GM12878 (cell line): Measurements from ENCODE around the gene SLF2. TPM values are rescaled to one million over a fixed set of nuclear protein-coding genes. Genes with fewer than 3 reads are reported as not detected.

Experiments used
- BCL11A ChIP-seq: IDR thresholded peaks from 2 replicates; pipeline ENCODE4 v1.6.1; 2011; ENCODE audit warnings: low read depth, low read length
- BMI1 ChIP-seq: fragments of 450-650 bp; IDR thresholded peaks from 2 replicates; pipeline ENCODE4 v1.6.1; 2016; ENCODE audit warnings: mild to moderate bottlenecking, moderate library complexity, borderline replicate concordance
- NFIC ChIP-seq: IDR thresholded peaks from 2 replicates; pipeline ENCODE4 v1.6.1; 2012; ENCODE audit warnings: low read depth, mild to moderate bottlenecking, inconsistent platforms, low read length, moderate library complexity
- NR2F1 ChIP-seq: fragments of 450-650 bp; conservative IDR thresholded peaks from 2 replicates; pipeline ENCODE4 v1.6.1; 2017; ENCODE audit warnings: mild to moderate bottlenecking
- POLR2AphosphoS5 ChIP-seq: IDR thresholded peaks from 2 replicates; pipeline ENCODE4 v1.6.1; 2011; ENCODE audit warnings: mild to moderate bottlenecking, low read length, inconsistent platforms
- RFX5 ChIP-seq: IDR thresholded peaks from 2 replicates; pipeline ENCODE4 v1.6.1; 2011; ENCODE audit warnings: low read depth, low read length, improper control_type of control experiment
- TAF1 ChIP-seq: IDR thresholded peaks from 2 replicates; pipeline ENCODE4 v1.6.1; 2011; ENCODE audit warnings: mild to moderate bottlenecking, low read depth, low read length, borderline replicate concordance
- TBL1XR1 ChIP-seq: IDR thresholded peaks from 2 replicates; pipeline ENCODE4 v1.6.1; 2012; ENCODE audit warnings: low read depth, low read length, improper control_type of control experiment
- TCF3 ChIP-seq: IDR thresholded peaks from 2 replicates; pipeline ENCODE4 v1.6.1; 2012; ENCODE audit warnings: low read depth, mild to moderate bottlenecking, low read length, borderline replicate concordance; ENCODE audit not compliant: insufficient read depth
- ZNF207 ChIP-seq: fragments of 450-650 bp; IDR thresholded peaks from 2 replicates; pipeline ENCODE4 v1.6.1; 2014; ENCODE audit warnings: antibody characterized with exemption, mild to moderate bottlenecking, borderline replicate concordance
- ZSCAN29 ChIP-seq: fragments of 450-650 bp; IDR thresholded peaks from 2 replicates; pipeline ENCODE4 v1.6.1; 2017; ENCODE audit warnings: mild to moderate bottlenecking, moderate library complexity
- ZZZ3 ChIP-seq: IDR thresholded peaks from 2 replicates; pipeline ENCODE4 v1.6.1; 2011; ENCODE audit warnings: low read depth; ENCODE audit not compliant: control insufficient read depth, insufficient read length
- polyA plus RNA-seq, 11 experiments: library from polyadenylated mRNA; depleted of rRNA in 4 of 11; unstranded in 6 of 11; stranded (reverse) in 5 of 11; fragments of >200 nt; fragmentation: Nextera tagmentation in 4 of 11; fragmentation: Illumina TruSeq in 1 of 11; extraction: Ambion mirVana in 4 of 11; extraction: Trizol in 1 of 11; gene quantifications; 1 replicate in 1 of 11; 2 replicates in 10 of 11; pipeline versions ENCODE4 v1.2.1 to v1.2.3, GENCODE V29; 2011 to 2016; ENCODE audit warnings: inconsistent platforms in 2 of 11, missing spikeins in 2 of 11, low read depth in 1 of 11
- total RNA-seq, 4 experiments: library from RNA; depleted of rRNA in 3 of 4; stranded (reverse); fragments of >200 nt in 3 of 4; fragmentation: Illumina TruSeq in 1 of 4; extraction: Trizol in 1 of 4; gene quantifications; 2 replicates each; pipeline versions ENCODE4 v1.2.1 to v1.2.3, GENCODE V29; 2013 to 2021
- TF ChIP-seq, protein P1 (sequence below): IDR thresholded peaks from 2 replicates; pipeline ENCODE4 v1.6.1; 2011; ENCODE audit warnings: borderline replicate concordance, low read depth, mild to moderate bottlenecking, moderate library complexity, mixed read lengths, low read length; ENCODE audit not compliant: insufficient read depth; ENCODE audit errors: extremely low read length
- TF ChIP-seq, protein P2 (sequence below): fragments of 450-650 bp; formaldehyde crosslinking; IDR thresholded peaks from 2 replicates; pipeline ENCODE4 v1.5.0; 2022; ENCODE audit warnings: mild to moderate bottlenecking, missing genetic modification characterization
- TF ChIP-seq, protein P3 (sequence below): fragments of 150-350 bp; IDR thresholded peaks from 2 replicates; pipeline ENCODE4 v1.6.1; 2016; ENCODE audit warnings: low read depth, low read length
- TF ChIP-seq, protein P4 (sequence below): fragments of 450-650 bp; IDR thresholded peaks from 2 replicates; pipeline ENCODE4 v1.6.1; 2017; ENCODE audit warnings: low read depth, mild to moderate bottlenecking, moderate library complexity
- TF ChIP-seq, protein P5 (sequence below): IDR thresholded peaks from 2 replicates; pipeline ENCODE4 v1.6.1; 2012; ENCODE audit warnings: low read depth, low read length, improper control_type of control experiment

SLF2 gene
- total and polyA plus RNA-seq, 10 of the 15 experiments (the other 5 are each of a cell fraction or from before 2014, with no cell fraction given): 3.0 to 25.2 (median 17.9) TPM

- TF ChIP-seq, protein P1, sequence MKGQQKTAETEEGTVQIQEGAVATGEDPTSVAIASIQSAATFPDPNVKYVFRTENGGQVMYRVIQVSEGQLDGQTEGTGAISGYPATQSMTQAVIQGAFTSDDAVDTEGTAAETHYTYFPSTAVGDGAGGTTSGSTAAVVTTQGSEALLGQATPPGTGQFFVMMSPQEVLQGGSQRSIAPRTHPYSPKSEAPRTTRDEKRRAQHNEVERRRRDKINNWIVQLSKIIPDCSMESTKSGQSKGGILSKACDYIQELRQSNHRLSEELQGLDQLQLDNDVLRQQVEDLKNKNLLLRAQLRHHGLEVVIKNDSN: peak; percentile 80
- TF ChIP-seq POLR2AphosphoS5 (no peak), ZZZ3 (no peak), TAF1 (no peak), BCL11A (no peak), NR2F1 (peak; percentile 62; the same call in 1 of the 2 replicates), TCF3 (no peak), RFX5 (no peak), BMI1 (no peak), ZNF207 (no peak), ZSCAN29 (0 out of 2 replicates have a peak, but pooled peaks have one; percentile 60), NFIC (no peak), TBL1XR1 (no peak)
- TF ChIP-seq, protein P2, sequence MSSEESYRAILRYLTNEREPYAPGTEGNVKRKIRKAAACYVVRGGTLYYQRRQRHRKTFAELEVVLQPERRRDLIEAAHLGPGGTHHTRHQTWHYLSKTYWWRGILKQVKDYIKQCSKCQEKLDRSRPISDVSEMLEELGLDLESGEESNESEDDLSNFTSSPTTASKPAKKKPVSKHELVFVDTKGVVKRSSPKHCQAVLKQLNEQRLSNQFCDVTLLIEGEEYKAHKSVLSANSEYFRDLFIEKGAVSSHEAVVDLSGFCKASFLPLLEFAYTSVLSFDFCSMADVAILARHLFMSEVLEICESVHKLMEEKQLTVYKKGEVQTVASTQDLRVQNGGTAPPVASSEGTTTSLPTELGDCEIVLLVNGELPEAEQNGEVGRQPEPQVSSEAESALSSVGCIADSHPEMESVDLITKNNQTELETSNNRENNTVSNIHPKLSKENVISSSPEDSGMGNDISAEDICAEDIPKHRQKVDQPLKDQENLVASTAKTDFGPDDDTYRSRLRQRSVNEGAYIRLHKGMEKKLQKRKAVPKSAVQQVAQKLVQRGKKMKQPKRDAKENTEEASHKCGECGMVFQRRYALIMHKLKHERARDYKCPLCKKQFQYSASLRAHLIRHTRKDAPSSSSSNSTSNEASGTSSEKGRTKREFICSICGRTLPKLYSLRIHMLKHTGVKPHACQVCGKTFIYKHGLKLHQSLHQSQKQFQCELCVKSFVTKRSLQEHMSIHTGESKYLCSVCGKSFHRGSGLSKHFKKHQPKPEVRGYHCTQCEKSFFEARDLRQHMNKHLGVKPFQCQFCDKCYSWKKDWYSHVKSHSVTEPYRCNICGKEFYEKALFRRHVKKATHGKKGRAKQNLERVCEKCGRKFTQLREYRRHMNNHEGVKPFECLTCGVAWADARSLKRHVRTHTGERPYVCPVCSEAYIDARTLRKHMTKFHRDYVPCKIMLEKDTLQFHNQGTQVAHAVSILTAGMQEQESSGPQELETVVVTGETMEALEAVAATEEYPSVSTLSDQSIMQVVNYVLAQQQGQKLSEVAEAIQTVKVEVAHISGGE: no peak
- TF ChIP-seq, protein P3, sequence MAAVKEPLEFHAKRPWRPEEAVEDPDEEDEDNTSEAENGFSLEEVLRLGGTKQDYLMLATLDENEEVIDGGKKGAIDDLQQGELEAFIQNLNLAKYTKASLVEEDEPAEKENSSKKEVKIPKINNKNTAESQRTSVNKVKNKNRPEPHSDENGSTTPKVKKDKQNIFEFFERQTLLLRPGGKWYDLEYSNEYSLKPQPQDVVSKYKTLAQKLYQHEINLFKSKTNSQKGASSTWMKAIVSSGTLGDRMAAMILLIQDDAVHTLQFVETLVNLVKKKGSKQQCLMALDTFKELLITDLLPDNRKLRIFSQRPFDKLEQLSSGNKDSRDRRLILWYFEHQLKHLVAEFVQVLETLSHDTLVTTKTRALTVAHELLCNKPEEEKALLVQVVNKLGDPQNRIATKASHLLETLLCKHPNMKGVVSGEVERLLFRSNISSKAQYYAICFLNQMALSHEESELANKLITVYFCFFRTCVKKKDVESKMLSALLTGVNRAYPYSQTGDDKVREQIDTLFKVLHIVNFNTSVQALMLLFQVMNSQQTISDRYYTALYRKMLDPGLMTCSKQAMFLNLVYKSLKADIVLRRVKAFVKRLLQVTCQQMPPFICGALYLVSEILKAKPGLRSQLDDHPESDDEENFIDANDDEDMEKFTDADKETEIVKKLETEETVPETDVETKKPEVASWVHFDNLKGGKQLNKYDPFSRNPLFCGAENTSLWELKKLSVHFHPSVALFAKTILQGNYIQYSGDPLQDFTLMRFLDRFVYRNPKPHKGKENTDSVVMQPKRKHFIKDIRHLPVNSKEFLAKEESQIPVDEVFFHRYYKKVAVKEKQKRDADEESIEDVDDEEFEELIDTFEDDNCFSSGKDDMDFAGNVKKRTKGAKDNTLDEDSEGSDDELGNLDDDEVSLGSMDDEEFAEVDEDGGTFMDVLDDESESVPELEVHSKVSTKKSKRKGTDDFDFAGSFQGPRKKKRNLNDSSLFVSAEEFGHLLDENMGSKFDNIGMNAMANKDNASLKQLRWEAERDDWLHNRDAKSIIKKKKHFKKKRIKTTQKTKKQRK: no peak
- TF ChIP-seq, protein P4, sequence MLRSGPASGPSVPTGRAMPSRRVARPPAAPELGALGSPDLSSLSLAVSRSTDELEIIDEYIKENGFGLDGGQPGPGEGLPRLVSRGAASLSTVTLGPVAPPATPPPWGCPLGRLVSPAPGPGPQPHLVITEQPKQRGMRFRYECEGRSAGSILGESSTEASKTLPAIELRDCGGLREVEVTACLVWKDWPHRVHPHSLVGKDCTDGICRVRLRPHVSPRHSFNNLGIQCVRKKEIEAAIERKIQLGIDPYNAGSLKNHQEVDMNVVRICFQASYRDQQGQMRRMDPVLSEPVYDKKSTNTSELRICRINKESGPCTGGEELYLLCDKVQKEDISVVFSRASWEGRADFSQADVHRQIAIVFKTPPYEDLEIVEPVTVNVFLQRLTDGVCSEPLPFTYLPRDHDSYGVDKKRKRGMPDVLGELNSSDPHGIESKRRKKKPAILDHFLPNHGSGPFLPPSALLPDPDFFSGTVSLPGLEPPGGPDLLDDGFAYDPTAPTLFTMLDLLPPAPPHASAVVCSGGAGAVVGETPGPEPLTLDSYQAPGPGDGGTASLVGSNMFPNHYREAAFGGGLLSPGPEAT: peak; percentile 77
- TF ChIP-seq, protein P5, sequence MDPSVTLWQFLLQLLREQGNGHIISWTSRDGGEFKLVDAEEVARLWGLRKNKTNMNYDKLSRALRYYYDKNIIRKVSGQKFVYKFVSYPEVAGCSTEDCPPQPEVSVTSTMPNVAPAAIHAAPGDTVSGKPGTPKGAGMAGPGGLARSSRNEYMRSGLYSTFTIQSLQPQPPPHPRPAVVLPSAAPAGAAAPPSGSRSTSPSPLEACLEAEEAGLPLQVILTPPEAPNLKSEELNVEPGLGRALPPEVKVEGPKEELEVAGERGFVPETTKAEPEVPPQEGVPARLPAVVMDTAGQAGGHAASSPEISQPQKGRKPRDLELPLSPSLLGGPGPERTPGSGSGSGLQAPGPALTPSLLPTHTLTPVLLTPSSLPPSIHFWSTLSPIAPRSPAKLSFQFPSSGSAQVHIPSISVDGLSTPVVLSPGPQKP: no peak
Measured at GRCh38 chr10:100997360-100998182, 84.8 kb downstream of the SLF2 start (continued).
